HFFc6 (cell line): ENCODE results near the gene RAB31. TPM values are rescaled to one million over a fixed set of nuclear protein-coding genes. Genes with fewer than 3 reads are reported as not detected.
A peak's percentile ranks its signal among the peaks of the same experiment; 100 is the strongest.

Experiments used
- DNase-seq: peaks from one replicate; pipeline ENCODE4 v3.0.0-alpha.2; 2018
- H3K27ac Mint-ChIP-seq: 2 replicates; pipeline ENCODE4 v1.8.0; 2020; ENCODE audit warnings: mild to moderate bottlenecking, mixed read lengths
- H3K27me3 Mint-ChIP-seq: 2 replicates; pipeline ENCODE4 v1.8.0; 2021; ENCODE audit warnings: mild to moderate bottlenecking, moderate library complexity, mixed read lengths; ENCODE audit not compliant: insufficient read depth
- H3K36me3 Mint-ChIP-seq: 2 replicates; pipeline ENCODE4 v1.8.0; 2021; ENCODE audit warnings: low read depth, mixed read lengths
- H3K4me1 Mint-ChIP-seq: 2 replicates; pipeline ENCODE4 v1.8.0; 2020; ENCODE audit warnings: low read depth, mixed read lengths
- H3K4me3 Mint-ChIP-seq: 2 replicates; pipeline ENCODE4 v1.8.0; 2020; ENCODE audit warnings: mild to moderate bottlenecking, moderate library complexity, mixed read lengths
- H3K9me3 Mint-ChIP-seq: 2 replicates; pipeline ENCODE4 v1.8.0; 2020; ENCODE audit warnings: mild to moderate bottlenecking, mixed read lengths
- CTCF ChIP-seq: fragments of 200-600 bp; sonication (generic); IDR thresholded peaks from 2 replicates; pipeline ENCODE4 v1.5.0; 2021; ENCODE audit warnings: antibody characterized with exemption, mild to moderate bottlenecking
- total RNA-seq, 6 experiments: library from RNA; stranded (reverse); fragmentation: NEBNext Ultra II Directional; extraction: Animal tissue kit (Norgen Biotek cat#: 25700); gene quantifications; 2 replicates in 1 of 6; 3 replicates in 5 of 6; pipeline ENCODE4 v1.2.3, GENCODE V29; 2021

The RAB31 gene
- total RNA-seq, 6 experiments from 2014 or later: 29.4 to 47.5 (median 43.5) TPM

- no peaks in the 10 kb centered on the region for H3K27me3 Mint-ChIP-seq
- no peak for DNase-seq
- no peak overlapping the region for H3K4me3 Mint-ChIP-seq
- H3K36me3 Mint-ChIP-seq: no peaks in the 10 kb centered on the region
- TF ChIP-seq CTCF: no peak
- no peak overlapping the region for H3K27ac Mint-ChIP-seq
- peaks cover 30% of the 10 kb centered on the region for H3K4me1 Mint-ChIP-seq
- no peaks in the 10 kb centered on the region for H3K9me3 Mint-ChIP-seq
These were observed 26.9 kb upstream of the RAB31 start for GRCh38 chr18:9681217-9681616.

- H3K4me3 Mint-ChIP-seq: no peak overlapping the region
- H3K27me3 Mint-ChIP-seq: no peaks in the 10 kb centered on the region
- DNase-seq: no peak
- H3K27ac Mint-ChIP-seq: no peak overlapping the region
- peaks cover 30% of the 10 kb centered on the region for H3K4me1 Mint-ChIP-seq
- no peaks in the 10 kb centered on the region for H3K9me3 Mint-ChIP-seq
- TF ChIP-seq CTCF: no peak
- no peaks in the 10 kb centered on the region for H3K36me3 Mint-ChIP-seq
These were observed 25.5 kb upstream of the RAB31 start for GRCh38 chr18:9682572-9682971.

GRCh38 chr18:9683418-9684396 lies 24.4 kb upstream of the RAB31 start:
- peak overlapping the region; percentile 81 for H3K4me3 Mint-ChIP-seq
- H3K27me3 Mint-ChIP-seq: no peaks in the 10 kb centered on the region; the same call in 1 of the 2 replicates
- H3K36me3 Mint-ChIP-seq: no peaks in the 10 kb centered on the region
- DNase-seq: peak; percentile 74
- H3K27ac Mint-ChIP-seq: peak overlapping the region; percentile 66
- peak; percentile 73 for TF ChIP-seq CTCF
- H3K9me3 Mint-ChIP-seq: no peaks in the 10 kb centered on the region
- H3K4me1 Mint-ChIP-seq: peaks cover 38% of the 10 kb centered on the region

GRCh38 chr18:9684881-9685614 lies 23.1 kb upstream of the RAB31 start:
- Mint-ChIP-seq H3K9me3 (no peaks in the 10 kb centered on the region), H3K27ac (peak overlapping the region; percentile 66), H3K36me3 (no peaks in the 10 kb centered on the region), H3K4me1 (peaks cover 46% of the 10 kb centered on the region), H3K4me3 (peak overlapping the region; percentile 81), H3K27me3 (no peaks in the 10 kb centered on the region; the same call in 1 of the 2 replicates)
- TF ChIP-seq CTCF: no peak
- DNase-seq: peak; percentile 5

- Mint-ChIP-seq H3K4me3 (peak overlapping the region; percentile 81; the same call in 1 of the 2 replicates), H3K27ac (no peak overlapping the region), H3K4me1 (peaks cover 46% of the 10 kb centered on the region), H3K36me3 (no peaks in the 10 kb centered on the region), H3K27me3 (no peaks in the 10 kb centered on the region; the same call in 1 of the 2 replicates), H3K9me3 (no peaks in the 10 kb centered on the region)
- no peak for DNase-seq
- TF ChIP-seq CTCF: no peak
These were observed 22.5 kb upstream of the RAB31 start for GRCh38 chr18:9685615-9685890.
